GM23338 (cell line): ENCODE data around the gene MSANTD7.

ENCODE experiments used
- EZH2 ChIP-seq: fragments of 200-600 bp; sonication (generic); IDR thresholded peaks from one replicate; pipeline ENCODE4 v1.8.0; 2017; ENCODE audit warnings: antibody characterized with exemption, mild to moderate bottlenecking, low read depth; ENCODE audit not compliant: unreplicated experiment
- EZH2phosphoT487 ChIP-seq: fragments of 200-600 bp; sonication (generic); IDR thresholded peaks from one replicate; pipeline ENCODE4 v1.8.1; 2018; ENCODE audit warnings: antibody characterized with exemption; ENCODE audit not compliant: unreplicated experiment
- POLR2AphosphoS5 ChIP-seq: IDR thresholded peaks from 2 replicates; pipeline ENCODE4 v1.6.1; 2016; ENCODE audit warnings: antibody characterized with exemption, low read depth
- ZNF331 ChIP-seq: fragments of 250-450 bp; sonication (Bioruptor Pico); IDR thresholded peaks from 2 replicates; pipeline ENCODE4 v1.5.0; 2020; ENCODE audit warnings: low read depth, mild to moderate bottlenecking, moderate library complexity
- TF ChIP-seq, protein P1 (sequence below), 2 experiments: fragments of 200-600 bp in 1 of 2; sonication (generic) in 1 of 2; conservative IDR thresholded peaks; 2 replicates each; pipeline versions ENCODE4 v1.5.1 to v1.6.1; 2016 to 2017; ENCODE audit warnings: antibody characterized with exemption in 2 of 2, low read depth in 2 of 2, mild to moderate bottlenecking in 2 of 2, moderate library complexity in 1 of 2
- TF ChIP-seq, protein P2 (sequence below): IDR thresholded peaks from one replicate; pipeline ENCODE4 v1.6.1; 2018; ENCODE audit warnings: antibody characterized with exemption; ENCODE audit not compliant: unreplicated experiment
- TF ChIP-seq, protein P3 (sequence below): IDR thresholded peaks from 2 replicates; pipeline ENCODE4 v1.6.1; 2016; ENCODE audit warnings: antibody characterized with exemption

DNA sequence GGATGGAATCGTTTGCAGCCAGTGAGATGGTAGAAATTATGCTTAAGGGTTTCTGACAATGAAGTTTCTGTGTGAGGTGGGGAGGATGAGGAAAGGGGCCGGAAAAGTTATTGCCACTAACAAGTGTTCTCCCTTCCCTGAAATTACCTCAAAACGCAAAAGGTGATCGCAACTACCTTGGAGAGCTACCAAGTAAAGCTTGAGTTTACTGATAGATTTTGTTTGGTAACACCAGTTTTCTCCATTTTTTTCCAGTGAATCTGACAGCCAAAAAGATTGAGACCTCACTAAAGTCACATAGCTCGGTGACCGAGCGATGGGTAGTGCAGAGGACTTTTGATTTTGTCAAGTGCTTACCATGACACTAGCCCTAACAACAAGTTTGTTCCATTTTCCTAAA is 42.1 kb downstream of the MSANTD7 start:
- TF ChIP-seq ZNF331 = no peak
- TF ChIP-seq, protein P1, sequence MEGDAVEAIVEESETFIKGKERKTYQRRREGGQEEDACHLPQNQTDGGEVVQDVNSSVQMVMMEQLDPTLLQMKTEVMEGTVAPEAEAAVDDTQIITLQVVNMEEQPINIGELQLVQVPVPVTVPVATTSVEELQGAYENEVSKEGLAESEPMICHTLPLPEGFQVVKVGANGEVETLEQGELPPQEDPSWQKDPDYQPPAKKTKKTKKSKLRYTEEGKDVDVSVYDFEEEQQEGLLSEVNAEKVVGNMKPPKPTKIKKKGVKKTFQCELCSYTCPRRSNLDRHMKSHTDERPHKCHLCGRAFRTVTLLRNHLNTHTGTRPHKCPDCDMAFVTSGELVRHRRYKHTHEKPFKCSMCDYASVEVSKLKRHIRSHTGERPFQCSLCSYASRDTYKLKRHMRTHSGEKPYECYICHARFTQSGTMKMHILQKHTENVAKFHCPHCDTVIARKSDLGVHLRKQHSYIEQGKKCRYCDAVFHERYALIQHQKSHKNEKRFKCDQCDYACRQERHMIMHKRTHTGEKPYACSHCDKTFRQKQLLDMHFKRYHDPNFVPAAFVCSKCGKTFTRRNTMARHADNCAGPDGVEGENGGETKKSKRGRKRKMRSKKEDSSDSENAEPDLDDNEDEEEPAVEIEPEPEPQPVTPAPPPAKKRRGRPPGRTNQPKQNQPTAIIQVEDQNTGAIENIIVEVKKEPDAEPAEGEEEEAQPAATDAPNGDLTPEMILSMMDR (conservative IDR thresholded peaks at IDR 0.05; ENCODE audit: low read depth in 2 of 2) = no peak
- no peak for TF ChIP-seq EZH2
- TF ChIP-seq POLR2AphosphoS5 = no peak
- TF ChIP-seq EZH2phosphoT487 = no peak
- TF ChIP-seq, protein P2, sequence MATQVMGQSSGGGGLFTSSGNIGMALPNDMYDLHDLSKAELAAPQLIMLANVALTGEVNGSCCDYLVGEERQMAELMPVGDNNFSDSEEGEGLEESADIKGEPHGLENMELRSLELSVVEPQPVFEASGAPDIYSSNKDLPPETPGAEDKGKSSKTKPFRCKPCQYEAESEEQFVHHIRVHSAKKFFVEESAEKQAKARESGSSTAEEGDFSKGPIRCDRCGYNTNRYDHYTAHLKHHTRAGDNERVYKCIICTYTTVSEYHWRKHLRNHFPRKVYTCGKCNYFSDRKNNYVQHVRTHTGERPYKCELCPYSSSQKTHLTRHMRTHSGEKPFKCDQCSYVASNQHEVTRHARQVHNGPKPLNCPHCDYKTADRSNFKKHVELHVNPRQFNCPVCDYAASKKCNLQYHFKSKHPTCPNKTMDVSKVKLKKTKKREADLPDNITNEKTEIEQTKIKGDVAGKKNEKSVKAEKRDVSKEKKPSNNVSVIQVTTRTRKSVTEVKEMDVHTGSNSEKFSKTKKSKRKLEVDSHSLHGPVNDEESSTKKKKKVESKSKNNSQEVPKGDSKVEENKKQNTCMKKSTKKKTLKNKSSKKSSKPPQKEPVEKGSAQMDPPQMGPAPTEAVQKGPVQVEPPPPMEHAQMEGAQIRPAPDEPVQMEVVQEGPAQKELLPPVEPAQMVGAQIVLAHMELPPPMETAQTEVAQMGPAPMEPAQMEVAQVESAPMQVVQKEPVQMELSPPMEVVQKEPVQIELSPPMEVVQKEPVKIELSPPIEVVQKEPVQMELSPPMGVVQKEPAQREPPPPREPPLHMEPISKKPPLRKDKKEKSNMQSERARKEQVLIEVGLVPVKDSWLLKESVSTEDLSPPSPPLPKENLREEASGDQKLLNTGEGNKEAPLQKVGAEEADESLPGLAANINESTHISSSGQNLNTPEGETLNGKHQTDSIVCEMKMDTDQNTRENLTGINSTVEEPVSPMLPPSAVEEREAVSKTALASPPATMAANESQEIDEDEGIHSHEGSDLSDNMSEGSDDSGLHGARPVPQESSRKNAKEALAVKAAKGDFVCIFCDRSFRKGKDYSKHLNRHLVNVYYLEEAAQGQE = peak; percentile 69
- TF ChIP-seq, protein P3, sequence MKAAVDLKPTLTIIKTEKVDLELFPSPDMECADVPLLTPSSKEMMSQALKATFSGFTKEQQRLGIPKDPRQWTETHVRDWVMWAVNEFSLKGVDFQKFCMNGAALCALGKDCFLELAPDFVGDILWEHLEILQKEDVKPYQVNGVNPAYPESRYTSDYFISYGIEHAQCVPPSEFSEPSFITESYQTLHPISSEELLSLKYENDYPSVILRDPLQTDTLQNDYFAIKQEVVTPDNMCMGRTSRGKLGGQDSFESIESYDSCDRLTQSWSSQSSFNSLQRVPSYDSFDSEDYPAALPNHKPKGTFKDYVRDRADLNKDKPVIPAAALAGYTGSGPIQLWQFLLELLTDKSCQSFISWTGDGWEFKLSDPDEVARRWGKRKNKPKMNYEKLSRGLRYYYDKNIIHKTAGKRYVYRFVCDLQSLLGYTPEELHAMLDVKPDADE = no peak
